GM18951 (cell line): ENCODE results near the gene KLHDC7B.

ENCODE experiments used
- POLR2A ChIP-seq: IDR thresholded peaks from 4 replicates; pipeline ENCODE4 v1.6.1; 2011; ENCODE audit warnings: mild to moderate bottlenecking; ENCODE audit not compliant: insufficient read length, insufficient read depth; ENCODE audit errors: extremely low read depth
- in situ Hi-C: fragments of 300-500 bp; cut with MboI; formaldehyde crosslinking; loops from one replicate; pipeline ENCODE4 v1.12.0; 2022; ENCODE audit warnings: low sequenced_read_pairs, mixed read lengths, inconsistent platforms; ENCODE audit not compliant: unreplicated experiment

Gene KLHDC7B

GRCh38 chr22:50572965-50573364 is 27.3 kb downstream of the KLHDC7B start:
- no peak for TF ChIP-seq POLR2A
- in situ Hi-C loops: no loop called here

- TF ChIP-seq POLR2A: no peak
- in situ Hi-C loops: no loop called here
Measured at GRCh38 chr22:50573491-50574382, 28.0 kb downstream of the KLHDC7B start.

GRCh38 chr22:50574383-50574755 is 28.7 kb downstream of the KLHDC7B start:
- in situ Hi-C loops: no loop called here
- TF ChIP-seq POLR2A: no peak

- in situ Hi-C loops: no loop called here
- no peak for TF ChIP-seq POLR2A
Measured at GRCh38 chr22:50575426-50575941, 29.8 kb downstream of the KLHDC7B start.

- in situ Hi-C loops: no loop called here
Measured at GRCh38 chr22:50576070-50576469, 30.4 kb downstream of the KLHDC7B start.

GRCh38 chr22:50576806-50577696 is 31.4 kb downstream of the KLHDC7B start:
- in situ Hi-C loops: no loop called here

More at GRCh38 chr22:50576070-50576469, 30.4 kb downstream of the KLHDC7B start:
- no peak for TF ChIP-seq POLR2A

GRCh38 chr22:50577697-50577986 is 31.9 kb downstream of the KLHDC7B start:
- in situ Hi-C loops: no loop called here
- TF ChIP-seq POLR2A: no peak

More at GRCh38 chr22:50576806-50577696, 31.4 kb downstream of the KLHDC7B start:
- no peak for TF ChIP-seq POLR2A

- TF ChIP-seq POLR2A: no peak
- in situ Hi-C loops: no loop called here
Measured at GRCh38 chr22:50577987-50578775, 32.5 kb downstream of the KLHDC7B start, which contains the start of gene CPT1B. CPT1B (minus strand) TSS chr22:50578427; CDS start chr22:50577915, 512 bp downstream.

- in situ Hi-C loops: no loop called here
- no peak for TF ChIP-seq POLR2A
Measured at GRCh38 chr22:50578776-50579310, 33.1 kb downstream of the KLHDC7B start.

- no peak for TF ChIP-seq POLR2A
- in situ Hi-C loops: no loop called here
Measured at GRCh38 chr22:50579752-50580151, 34.1 kb downstream of the KLHDC7B start.

- no peak for TF ChIP-seq POLR2A
Measured at GRCh38 chr22:50581031-50581949, 35.6 kb downstream of the KLHDC7B start.

More at GRCh38 chr22:50581031-50581949, 35.6 kb downstream of the KLHDC7B start:
- in situ Hi-C loops: no loop called here
